Mesendoderm (in vitro differentiated cells): ENCODE measurements around the gene CCDC137.

Experiments
- DNase-seq: peaks from one replicate; pipeline ENCODE4 v3.0.0; 2013
- H2AK5ac ChIP-seq: 2 replicates; pipeline ENCODE4 v1.6.1; 2013; ENCODE audit warnings: low read length, inconsistent platforms
- H2BK120ac ChIP-seq: 2 replicates; pipeline ENCODE4 v1.6.1; 2013; ENCODE audit warnings: low read depth, mild to moderate bottlenecking, low read length, moderate library complexity, mixed read lengths
- H2BK15ac ChIP-seq: replicated peaks from 2 replicates; pipeline ENCODE4 v1.6.1; 2013; ENCODE audit warnings: low read depth, mild to moderate bottlenecking, moderate library complexity
- H2BK5ac ChIP-seq: 2 replicates; pipeline ENCODE4 v1.6.1; 2013; ENCODE audit warnings: low read length, inconsistent platforms
- H3K18ac ChIP-seq: 2 replicates; pipeline ENCODE4 v1.6.1; 2013; ENCODE audit warnings: mild to moderate bottlenecking, low read length, mixed read lengths
- H3K23ac ChIP-seq: one replicate; pipeline ENCODE4 v1.6.1; 2013; ENCODE audit warnings: low read length
- H3K27ac ChIP-seq: 2 replicates; pipeline ENCODE4 v1.5.1; 2013; ENCODE audit warnings: low read depth, mild to moderate bottlenecking, inconsistent platforms, low read length, moderate library complexity
- H3K27me3 ChIP-seq: 2 replicates; pipeline ENCODE4 v1.6.1; 2013; ENCODE audit warnings: low read length, control low read depth, mild to moderate bottlenecking, inconsistent platforms; ENCODE audit not compliant: insufficient read depth, poor library complexity
- H3K36me3 ChIP-seq: 2 replicates; pipeline ENCODE4 v1.6.1; 2013; ENCODE audit warnings: low read length, inconsistent platforms; ENCODE audit not compliant: control insufficient read depth, insufficient read depth
- H3K4ac ChIP-seq: one replicate; pipeline ENCODE4 v1.6.1; 2013; ENCODE audit warnings: low read depth, mild to moderate bottlenecking, low read length, moderate library complexity
- H3K4me1 ChIP-seq: 2 replicates; pipeline ENCODE4 v1.6.1; 2013; ENCODE audit warnings: low read depth, low read length, inconsistent platforms; ENCODE audit not compliant: control insufficient read depth
- H3K4me2 ChIP-seq: 2 replicates; pipeline ENCODE4 v1.6.1; 2013; ENCODE audit warnings: low read length
- H3K4me3 ChIP-seq: 2 replicates; pipeline ENCODE4 v1.5.1; 2013; ENCODE audit warnings: mild to moderate bottlenecking, low read length
- H3K56ac ChIP-seq: one replicate; pipeline ENCODE4 v1.6.1; 2013; ENCODE audit warnings: low read length
- H3K79me1 ChIP-seq: 2 replicates; pipeline ENCODE4 v1.6.1; 2013; ENCODE audit warnings: low read length, inconsistent platforms
- H3K79me2 ChIP-seq: 2 replicates; pipeline ENCODE4 v1.6.1; 2013; ENCODE audit warnings: mild to moderate bottlenecking, low read length; ENCODE audit not compliant: control insufficient read depth, insufficient read depth
- H3K9ac ChIP-seq: 2 replicates; pipeline ENCODE4 v1.6.1; 2013; ENCODE audit warnings: low read length, inconsistent platforms
- H4K5ac ChIP-seq: one replicate; pipeline ENCODE4 v1.6.1; 2013; ENCODE audit warnings: low read length
- H4K8ac ChIP-seq: one replicate; pipeline ENCODE4 v1.6.1; 2013; ENCODE audit warnings: low read depth, mild to moderate bottlenecking, control low read depth, low read length, moderate library complexity
- WGBS: extraction: QIAGEN DNeasy Blood & Tissue Kit; methylation state at CpG from one replicate; pipeline ENCODE4 v1.1.7; 2013; ENCODE audit warnings: low lambda C conversion rate, missing lambda C conversion rate; ENCODE audit not compliant: insufficient coverage; ENCODE audit errors: extremely low coverage; 5-methylcytosine and 5-hydroxymethylcytosine counted together

Gene CCDC137

DNA sequence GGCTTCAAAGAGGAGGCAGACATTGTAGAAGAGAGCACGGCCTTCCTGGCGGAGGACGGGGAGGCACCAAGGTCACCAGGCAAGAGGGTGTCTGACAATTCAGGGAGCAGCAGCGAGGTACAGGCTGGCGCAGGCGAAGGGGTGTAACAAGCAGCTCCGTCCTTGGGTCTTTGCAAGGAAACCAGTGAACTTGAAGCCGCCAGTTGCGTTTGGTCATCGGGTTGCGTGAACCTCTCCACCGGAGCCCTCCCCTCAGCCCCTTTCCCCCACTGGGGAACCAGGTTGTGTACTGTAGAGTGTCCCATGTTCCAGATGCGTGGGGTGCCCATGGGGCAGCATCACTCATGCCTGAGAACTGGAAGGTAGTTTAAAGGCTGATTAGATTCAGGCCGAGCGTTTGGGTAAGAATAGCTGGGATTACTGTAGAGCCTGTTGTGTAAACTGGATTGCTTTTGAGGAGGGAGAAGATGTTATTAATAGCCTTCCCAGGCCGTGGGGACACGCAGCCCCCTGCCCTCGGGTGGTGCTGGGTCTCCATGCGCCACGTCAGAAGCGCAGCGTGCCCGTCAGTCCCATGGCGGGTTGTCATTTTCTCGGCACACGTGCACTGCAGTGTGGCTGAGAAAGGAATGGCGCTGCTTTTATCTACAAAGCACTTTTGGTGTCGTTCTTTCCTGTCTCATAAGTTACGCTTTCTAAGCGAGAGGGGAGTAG is 39.1 kb downstream of the CCDC137 start:
- H3K4me1 ChIP-seq: peaks cover under 1% of the 10 kb centered on the region
- no peak overlapping the region for H2BK120ac ChIP-seq
- no peak overlapping the region for H4K5ac ChIP-seq
- H3K56ac ChIP-seq: no peak overlapping the region
- no peak overlapping the region for H3K23ac ChIP-seq
- no peak overlapping the region for H2BK15ac ChIP-seq
- no peak for DNase-seq
- no peak overlapping the region for H3K9ac ChIP-seq
- H3K79me2 ChIP-seq: peaks cover 34% of the 10 kb centered on the region
- no CpG with 5 or more reads among the region's 30 CpGs for WGBS
- no peak overlapping the region for H3K18ac ChIP-seq
- H3K36me3 ChIP-seq: peaks cover 5% of the 10 kb centered on the region
- H3K4ac ChIP-seq: no peak overlapping the region
- no peak overlapping the region for H3K27ac ChIP-seq
- no peaks in the 10 kb centered on the region for H3K27me3 ChIP-seq
- no peak overlapping the region for H2AK5ac ChIP-seq
- H3K4me2 ChIP-seq: no peak overlapping the region
- no peak overlapping the region for H2BK5ac ChIP-seq
- no peak overlapping the region for H4K8ac ChIP-seq
- no peak overlapping the region for H3K4me3 ChIP-seq
- peaks cover 11% of the 10 kb centered on the region for H3K79me1 ChIP-seq

DNA sequence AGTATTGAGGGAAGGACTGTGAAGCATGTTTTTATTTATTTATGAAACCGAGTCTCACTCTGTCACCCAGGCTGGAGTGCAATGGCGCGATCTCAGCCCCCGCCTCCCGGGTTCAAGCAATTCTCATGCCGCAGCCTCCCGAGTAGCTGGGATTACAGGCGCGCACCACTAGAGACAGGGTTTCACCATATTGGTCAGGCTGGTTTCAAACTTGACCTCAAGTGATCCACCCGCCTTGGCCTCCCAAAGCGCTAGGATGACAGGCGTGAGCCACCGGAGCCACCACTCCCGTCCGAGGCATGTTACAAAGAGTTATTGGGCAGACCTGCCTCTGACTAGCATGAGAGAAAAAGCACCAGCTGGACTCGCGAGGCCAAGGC is 39.7 kb downstream of the CCDC137 start:
- Histone ChIP-seq H4K5ac (no peak overlapping the region), H2BK15ac (no peak overlapping the region), H3K56ac (no peak overlapping the region), H3K4me3 (no peak overlapping the region), H3K4ac (no peak overlapping the region), H2BK5ac (no peak overlapping the region), H3K23ac (no peak overlapping the region), H3K27ac (no peak overlapping the region), H3K79me1 (peaks cover 8% of the 10 kb centered on the region), H3K27me3 (no peaks in the 10 kb centered on the region), H3K18ac (no peak overlapping the region), H3K36me3 (peaks cover 1% of the 10 kb centered on the region), H2BK120ac (no peak overlapping the region), H3K4me2 (no peak overlapping the region), H2AK5ac (no peak overlapping the region), H4K8ac (no peak overlapping the region), H3K79me2 (peaks cover 28% of the 10 kb centered on the region), H3K9ac (no peak overlapping the region), H3K4me1 (peaks cover 4% of the 10 kb centered on the region)
- WGBS: no CpG with 5 or more reads among the region's 17 CpGs
- DNase-seq: no peak

GRCh38 chr17:81706757-81707624 is 40.5 kb downstream of the CCDC137 start:
- H3K9ac ChIP-seq: no peak overlapping the region
- H3K56ac ChIP-seq: no peak overlapping the region
- H4K5ac ChIP-seq: no peak overlapping the region
- no peak overlapping the region for H4K8ac ChIP-seq
- H3K18ac ChIP-seq: no peak overlapping the region
- DNase-seq: no peak
- no peak overlapping the region for H3K4me2 ChIP-seq
- no peak overlapping the region for H3K23ac ChIP-seq
- H3K4me1 ChIP-seq: peaks cover 4% of the 10 kb centered on the region
- H3K79me2 ChIP-seq: peaks cover 22% of the 10 kb centered on the region
- no peaks in the 10 kb centered on the region for H3K27me3 ChIP-seq
- WGBS: no CpG with 5 or more reads among the region's 54 CpGs
- H2BK15ac ChIP-seq: no peak overlapping the region
- no peak overlapping the region for H3K27ac ChIP-seq
- no peak overlapping the region for H3K4me3 ChIP-seq
- peaks cover 8% of the 10 kb centered on the region for H3K79me1 ChIP-seq
- H3K36me3 ChIP-seq: peaks cover 1% of the 10 kb centered on the region
- H2BK5ac ChIP-seq: no peak overlapping the region
- no peak overlapping the region for H2BK120ac ChIP-seq
- H2AK5ac ChIP-seq: no peak overlapping the region
- no peak overlapping the region for H3K4ac ChIP-seq

GRCh38 chr17:81707725-81708646 is 41.4 kb downstream of the CCDC137 start:
- no peak overlapping the region for H2BK5ac ChIP-seq
- no CpG with 5 or more reads among the region's 25 CpGs for WGBS

DNA sequence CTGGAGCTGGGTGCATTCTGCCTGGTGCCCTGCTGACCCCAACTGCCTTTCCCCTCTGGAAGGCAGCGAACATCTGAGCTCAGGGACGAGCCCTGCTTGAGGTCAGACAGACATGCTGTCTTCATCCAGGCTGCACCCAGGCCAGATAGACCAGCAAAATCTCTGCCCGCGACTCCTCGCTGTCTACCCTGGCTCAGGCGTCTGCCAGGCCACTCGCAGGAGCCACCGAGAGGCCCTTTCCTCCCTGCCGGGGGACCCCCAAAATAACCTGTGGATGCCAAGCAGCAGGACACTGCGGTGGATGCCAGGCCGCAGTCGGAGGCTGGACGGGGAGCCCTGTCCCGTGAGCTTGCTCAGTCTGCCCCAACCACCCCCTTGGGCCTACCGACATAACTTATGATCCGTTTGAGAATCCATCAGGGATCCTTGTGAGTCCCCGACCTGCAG is 42.2 kb downstream of the CCDC137 start:
- no peak overlapping the region for H2AK5ac ChIP-seq
- no peak overlapping the region for H2BK120ac ChIP-seq
- no peak overlapping the region for H4K5ac ChIP-seq
- H3K9ac ChIP-seq: no peak overlapping the region
- no peak overlapping the region for H3K18ac ChIP-seq
- H3K4me3 ChIP-seq: no peak overlapping the region
- H3K36me3 ChIP-seq: peaks cover 1% of the 10 kb centered on the region
- H3K4ac ChIP-seq: no peak overlapping the region
- H4K8ac ChIP-seq: no peak overlapping the region
- H3K56ac ChIP-seq: no peak overlapping the region
- peaks cover 10% of the 10 kb centered on the region for H3K79me2 ChIP-seq
- H3K4me1 ChIP-seq: peaks cover 6% of the 10 kb centered on the region
- H2BK5ac ChIP-seq: no peak overlapping the region
- WGBS: no CpG with 5 or more reads among the region's 17 CpGs
- H3K27me3 ChIP-seq: no peaks in the 10 kb centered on the region
- no peak for DNase-seq
- peaks cover 11% of the 10 kb centered on the region for H3K79me1 ChIP-seq
- H3K4me2 ChIP-seq: no peak overlapping the region
- H3K27ac ChIP-seq: no peak overlapping the region
- no peak overlapping the region for H3K23ac ChIP-seq
- H2BK15ac ChIP-seq: no peak overlapping the region

More at GRCh38 chr17:81707725-81708646, 41.4 kb downstream of the CCDC137 start:
- peaks cover 1% of the 10 kb centered on the region for H3K36me3 ChIP-seq
- no peak overlapping the region for H3K4me2 ChIP-seq
- no peak overlapping the region for H3K4me3 ChIP-seq
- H2AK5ac ChIP-seq: no peak overlapping the region
- no peaks in the 10 kb centered on the region for H3K27me3 ChIP-seq
- peaks cover 11% of the 10 kb centered on the region for H3K79me1 ChIP-seq
- no peak overlapping the region for H2BK15ac ChIP-seq
- H3K79me2 ChIP-seq: peaks cover 15% of the 10 kb centered on the region
- no peak overlapping the region for H4K8ac ChIP-seq
- no peak overlapping the region for H3K9ac ChIP-seq
- H3K4ac ChIP-seq: no peak overlapping the region
- H3K56ac ChIP-seq: no peak overlapping the region
- no peak overlapping the region for H4K5ac ChIP-seq
- H2BK120ac ChIP-seq: no peak overlapping the region
- H3K18ac ChIP-seq: no peak overlapping the region
- H3K27ac ChIP-seq: no peak overlapping the region
- H3K23ac ChIP-seq: no peak overlapping the region
- no peak for DNase-seq
- peaks cover 6% of the 10 kb centered on the region for H3K4me1 ChIP-seq
